GM21515 (cell line): ENCODE data around the gene KMT5C.
A peak's percentile ranks its signal among the peaks of the same experiment; 100 is the strongest.

Source experiments
- ATAC-seq: cut with Tn5 transposase; IDR thresholded peaks from one replicate; pipeline ENCODE4 v1.9.1; 2021; ENCODE audit not compliant: unreplicated experiment

The KMT5C gene

GRCh38 chr19:55384920-55385723 is 45.4 kb downstream of the KMT5C start:
- ATAC-seq: peak; percentile 53

GRCh38 chr19:55385724-55386492 is 46.2 kb downstream of the KMT5C start, which contains the start of gene RPL28:
Gene RPL28 (plus strand): TSS chr19:55385932. CDS start chr19:55386358, 426 bp downstream.
- ATAC-seq: peak; percentile 61

GRCh38 chr19:55386493-55386971 is 46.9 kb downstream of the KMT5C start:
- ATAC-seq: no peak

- ATAC-seq: no peak
These were observed 48.2 kb downstream of the KMT5C start for GRCh38 chr19:55387736-55388497.

- no peak for ATAC-seq
These were observed 50.0 kb downstream of the KMT5C start for GRCh38 chr19:55389386-55390317.

- no peak for ATAC-seq
These were observed 50.8 kb downstream of the KMT5C start for GRCh38 chr19:55390461-55390880.

- ATAC-seq: no peak
These were observed 51.6 kb downstream of the KMT5C start for GRCh38 chr19:55391191-55391670.

DNA sequence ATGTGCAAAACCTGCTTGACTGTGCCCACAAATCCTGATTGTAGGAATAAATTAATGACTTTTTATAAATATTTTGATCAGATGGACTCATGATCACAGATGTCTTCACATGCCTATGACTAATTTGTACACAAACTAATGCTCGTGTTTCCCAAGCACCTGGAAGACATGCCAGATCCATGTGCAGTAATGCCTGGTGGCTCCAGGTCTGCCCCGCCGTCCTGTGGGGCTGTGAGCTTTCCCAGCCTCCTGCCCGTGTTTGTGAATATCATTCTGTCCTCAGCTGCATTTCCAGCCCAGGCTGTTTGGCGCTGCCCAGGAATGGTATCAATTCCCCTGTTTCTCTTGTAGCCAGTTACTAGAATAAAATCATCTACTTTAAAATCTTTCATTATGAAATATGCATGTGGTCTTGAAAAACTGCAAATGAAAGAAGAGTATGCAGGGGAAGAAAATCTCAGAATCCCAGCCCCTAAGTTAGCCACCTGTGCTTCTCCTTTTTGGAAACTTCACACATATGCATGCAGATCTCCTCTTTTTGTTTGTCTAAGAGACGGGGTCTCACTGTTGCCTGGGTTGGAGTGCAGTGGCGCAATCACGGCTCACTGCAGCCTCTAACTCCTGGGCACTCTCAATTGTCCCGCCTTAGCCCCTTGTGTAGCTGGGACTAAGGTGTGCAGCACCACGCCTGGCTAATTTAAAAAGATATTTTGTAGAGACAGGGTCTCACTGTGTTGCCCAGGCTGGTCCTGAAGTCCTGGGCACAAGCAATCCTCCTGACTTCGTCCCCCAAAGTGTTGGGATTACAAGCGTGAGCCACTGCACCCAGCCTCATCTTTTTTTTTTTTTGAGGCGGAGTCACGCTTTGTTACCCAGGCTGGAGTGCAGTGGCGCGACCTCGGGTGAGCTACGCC is 52.3 kb downstream of the KMT5C start:
- ATAC-seq: no peak

GRCh38 chr19:55392820-55393761 is 53.4 kb downstream of the KMT5C start:
- ATAC-seq: no peak
